HUES64 (cell line): ENCODE data around the gene XPNPEP2.

Source experiments
- H3K27ac ChIP-seq: 2 replicates; pipeline ENCODE4 v1.7.0; 2013; ENCODE audit warnings: low read depth, low read length, inconsistent platforms
- H3K27me3 ChIP-seq: 2 replicates; pipeline ENCODE4 v1.6.1; 2013; ENCODE audit warnings: mild to moderate bottlenecking, low read length; ENCODE audit not compliant: insufficient read depth
- H3K36me3 ChIP-seq: 2 replicates; pipeline ENCODE4 v1.6.1; 2013; ENCODE audit warnings: mild to moderate bottlenecking, low read length; ENCODE audit not compliant: insufficient read depth
- H3K4me1 ChIP-seq: 2 replicates; pipeline ENCODE4 v1.6.1; 2013; ENCODE audit warnings: mild to moderate bottlenecking, low read length, moderate library complexity; ENCODE audit not compliant: insufficient read depth
- H3K4me3 ChIP-seq: 2 replicates; pipeline ENCODE4 v1.5.1; 2013; ENCODE audit warnings: mild to moderate bottlenecking, low read length, moderate library complexity
- H3K9ac ChIP-seq: 2 replicates; pipeline ENCODE4 v1.6.1; 2013; ENCODE audit warnings: mild to moderate bottlenecking, low read depth, low read length
- H3K9me3 ChIP-seq: 2 replicates; pipeline ENCODE4 v1.6.1; 2013; ENCODE audit warnings: low read depth, low read length; ENCODE audit not compliant: insufficient read depth
- WGBS: fragments of 150-250, 120-280 bp; methylation state at CpG from one replicate; pipeline ENCODE4 v1.1.7; 2013; ENCODE audit warnings: missing lambda C conversion rate; 5-methylcytosine and 5-hydroxymethylcytosine counted together

Gene XPNPEP2

GRCh38 chrX:129719931-129720530 is 18.7 kb upstream of the XPNPEP2 start:
- WGBS = 80% methylated on average over 9 of the region's 11 CpGs
- Histone ChIP-seq H3K27ac (no peak overlapping the region), H3K4me1 (peaks cover 19% of the 10 kb centered on the region; the same call in 1 of the 2 replicates), H3K27me3 (no peaks in the 10 kb centered on the region), H3K4me3 (no peak overlapping the region), H3K9me3 (no peaks in the 10 kb centered on the region), H3K36me3 (no peaks in the 10 kb centered on the region), H3K9ac (no peak overlapping the region)

DNA sequence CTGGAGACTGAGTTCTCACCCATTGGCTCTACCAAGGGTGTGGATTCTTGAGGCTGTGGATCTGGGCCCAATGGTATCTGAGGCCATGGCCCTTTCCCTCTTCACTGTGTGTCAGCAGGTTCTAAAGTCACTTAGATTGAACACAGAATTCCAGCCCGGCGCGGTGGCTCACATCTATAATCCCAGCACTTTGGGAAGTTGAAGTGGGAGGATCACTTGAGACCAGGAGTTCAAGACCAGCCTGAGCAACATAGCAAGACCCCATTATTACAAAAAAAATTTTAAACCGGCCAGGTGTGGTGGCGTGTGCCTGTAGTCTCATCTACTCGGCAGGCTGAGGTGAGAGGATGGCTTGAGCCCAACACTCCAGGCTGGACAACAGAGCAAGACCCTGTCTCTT is 18.0 kb upstream of the XPNPEP2 start:
- no peaks in the 10 kb centered on the region for H3K36me3 ChIP-seq
- H3K27me3 ChIP-seq = no peaks in the 10 kb centered on the region
- H3K27ac ChIP-seq = no peak overlapping the region
- H3K4me1 ChIP-seq = peaks cover 19% of the 10 kb centered on the region; the same call in 1 of the 2 replicates
- H3K4me3 ChIP-seq = no peak overlapping the region
- WGBS = 91% methylated on average over 6 of the region's 6 CpGs
- H3K9me3 ChIP-seq = no peaks in the 10 kb centered on the region
- H3K9ac ChIP-seq = no peak overlapping the region

DNA sequence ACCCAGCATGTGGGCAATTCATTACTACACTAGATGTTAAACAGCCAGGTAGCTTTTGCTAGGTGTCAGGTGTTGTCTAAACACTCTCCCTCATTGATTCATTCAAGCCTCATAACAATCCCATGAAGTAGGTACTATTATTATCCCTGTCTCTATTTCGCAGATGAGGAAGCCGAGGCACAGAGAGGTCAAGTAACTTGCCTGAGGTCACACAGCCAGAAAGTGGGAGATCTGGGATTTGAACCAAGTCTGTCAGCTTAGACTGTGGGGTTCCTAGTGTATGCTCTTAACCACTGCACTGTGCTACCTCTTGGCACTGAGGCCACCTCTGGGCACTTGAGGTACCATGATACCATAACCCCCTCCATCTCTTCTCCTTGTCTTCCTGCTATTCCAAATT is 17.4 kb upstream of the XPNPEP2 start:
- no peaks in the 10 kb centered on the region for H3K36me3 ChIP-seq
- no peaks in the 10 kb centered on the region for H3K9me3 ChIP-seq
- 91% methylated on average over 2 of the region's 2 CpGs for WGBS
- H3K4me3 ChIP-seq = no peak overlapping the region
- H3K27me3 ChIP-seq = no peaks in the 10 kb centered on the region
- H3K4me1 ChIP-seq = peaks cover 19% of the 10 kb centered on the region; the same call in 1 of the 2 replicates
- H3K27ac ChIP-seq = no peak overlapping the region
- no peak overlapping the region for H3K9ac ChIP-seq

DNA sequence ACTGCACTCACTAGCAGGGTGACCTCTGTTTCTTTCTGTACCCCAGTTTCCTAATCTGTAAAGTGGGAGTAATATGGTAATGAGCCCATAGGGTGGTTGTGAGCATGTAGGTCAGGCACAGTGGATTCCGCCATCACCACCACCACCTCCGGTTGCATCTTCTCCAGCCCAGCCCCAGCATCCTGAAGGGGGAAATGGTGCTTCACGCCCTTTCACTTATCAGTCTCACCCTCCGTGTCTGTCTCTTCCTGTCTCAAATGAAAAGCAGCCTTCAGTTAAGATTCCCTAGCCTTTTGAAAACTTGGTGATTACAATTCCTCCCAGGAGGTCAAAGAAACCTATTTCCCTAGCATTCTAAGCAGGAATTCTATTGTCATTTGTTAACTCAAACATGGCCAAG is 16.9 kb upstream of the XPNPEP2 start:
- H3K27me3 ChIP-seq = no peaks in the 10 kb centered on the region
- peaks cover 19% of the 10 kb centered on the region; the same call in 1 of the 2 replicates for H3K4me1 ChIP-seq
- H3K4me3 ChIP-seq = no peak overlapping the region
- no peaks in the 10 kb centered on the region for H3K36me3 ChIP-seq
- no peak overlapping the region for H3K9ac ChIP-seq
- no peak overlapping the region for H3K27ac ChIP-seq
- WGBS = 73% methylated on average over 4 of the region's 4 CpGs
- no peaks in the 10 kb centered on the region for H3K9me3 ChIP-seq

DNA sequence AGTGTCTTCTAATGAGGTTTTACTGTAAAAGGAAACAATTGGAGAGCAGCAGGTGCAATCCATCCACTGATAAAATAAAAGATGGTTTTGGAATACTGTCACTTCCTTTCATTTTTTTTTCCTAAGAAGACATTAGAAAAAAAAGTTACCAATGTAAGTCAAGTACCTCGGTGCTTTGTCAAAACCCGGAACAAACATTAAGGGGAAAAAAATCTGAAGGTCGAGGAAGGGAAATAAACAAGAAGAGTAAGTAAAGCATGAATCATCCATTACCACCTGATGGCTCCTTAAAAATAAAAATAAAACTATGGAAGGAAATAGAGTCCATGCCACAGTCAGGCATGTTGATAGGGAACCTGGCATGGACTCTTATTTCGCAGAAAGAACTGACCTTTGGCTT is 15.3 kb upstream of the XPNPEP2 start:
- 90% methylated on average over 1 of the region's 4 CpGs for WGBS
- no peaks in the 10 kb centered on the region for H3K27me3 ChIP-seq
- peaks cover 14% of the 10 kb centered on the region; the same call in 1 of the 2 replicates for H3K4me1 ChIP-seq
- no peak overlapping the region for H3K4me3 ChIP-seq
- H3K27ac ChIP-seq = no peak overlapping the region
- H3K9ac ChIP-seq = no peak overlapping the region
- no peaks in the 10 kb centered on the region for H3K36me3 ChIP-seq
- H3K9me3 ChIP-seq = no peaks in the 10 kb centered on the region

DNA sequence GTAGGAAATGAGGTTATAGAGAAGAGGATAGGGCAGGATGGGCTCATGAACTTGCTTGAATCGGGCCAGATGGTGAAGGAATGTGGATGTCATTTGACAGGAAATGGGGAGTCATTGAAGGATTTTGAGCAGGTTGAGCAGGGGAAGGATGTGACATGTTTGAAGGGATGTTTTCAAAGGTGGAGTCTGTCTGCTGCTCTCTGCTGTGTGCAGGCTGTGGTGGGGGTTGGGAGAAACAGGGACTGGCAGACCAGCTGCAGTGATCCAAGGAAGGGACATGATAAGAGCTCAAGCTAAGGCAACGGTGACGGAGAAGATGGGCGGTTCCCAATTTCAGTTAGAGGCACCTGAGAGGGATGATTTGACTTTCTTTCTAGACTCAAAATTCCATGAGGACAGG is 14.0 kb upstream of the XPNPEP2 start:
- Histone ChIP-seq H3K27me3 (no peaks in the 10 kb centered on the region), H3K9me3 (no peaks in the 10 kb centered on the region), H3K4me1 (0 out of 2 replicates have a peak, but pooled peaks cover 13% of the 10 kb centered on the region), H3K4me3 (no peak overlapping the region), H3K9ac (no peak overlapping the region), H3K36me3 (no peaks in the 10 kb centered on the region), H3K27ac (no peak overlapping the region)
- 89% methylated on average over 4 of the region's 4 CpGs for WGBS

GRCh38 chrX:129726307-129727111 is 12.3 kb upstream of the XPNPEP2 start:
- Histone ChIP-seq H3K27ac (no peak overlapping the region), H3K36me3 (no peaks in the 10 kb centered on the region), H3K9me3 (no peaks in the 10 kb centered on the region), H3K4me3 (no peak overlapping the region), H3K9ac (no peak overlapping the region), H3K4me1 (0 out of 2 replicates have a peak, but pooled peaks cover 10% of the 10 kb centered on the region), H3K27me3 (no peaks in the 10 kb centered on the region)
- 44% methylated on average over 4 of the region's 4 CpGs for WGBS

GRCh38 chrX:129728061-129728460 is 10.7 kb upstream of the XPNPEP2 start:
- Histone ChIP-seq H3K9ac (no peak overlapping the region), H3K4me3 (no peak overlapping the region), H3K36me3 (no peaks in the 10 kb centered on the region), H3K27ac (no peak overlapping the region), H3K4me1 (no peaks in the 10 kb centered on the region), H3K27me3 (no peaks in the 10 kb centered on the region), H3K9me3 (no peaks in the 10 kb centered on the region)
- WGBS = 83% methylated on average over 4 of the region's 4 CpGs

GRCh38 chrX:129731228-129731627 is 7.6 kb upstream of the XPNPEP2 start:
- 85% methylated on average over 2 of the region's 2 CpGs for WGBS
- no peaks in the 10 kb centered on the region for H3K9me3 ChIP-seq
- H3K4me3 ChIP-seq = no peak overlapping the region
- H3K4me1 ChIP-seq = no peaks in the 10 kb centered on the region
- no peak overlapping the region for H3K9ac ChIP-seq
- H3K27ac ChIP-seq = no peak overlapping the region
- H3K36me3 ChIP-seq = no peaks in the 10 kb centered on the region
- H3K27me3 ChIP-seq = no peaks in the 10 kb centered on the region

GRCh38 chrX:129732857-129733256 is 5.9 kb upstream of the XPNPEP2 start:
- Histone ChIP-seq H3K36me3 (no peaks in the 10 kb centered on the region), H3K27me3 (no peaks in the 10 kb centered on the region), H3K9ac (no peak overlapping the region), H3K27ac (no peak overlapping the region), H3K4me1 (no peaks in the 10 kb centered on the region), H3K4me3 (no peak overlapping the region), H3K9me3 (no peaks in the 10 kb centered on the region)
- 96% methylated on average over 2 of the region's 2 CpGs for WGBS

- no peaks in the 10 kb centered on the region for H3K27me3 ChIP-seq
- no peak overlapping the region for H3K4me3 ChIP-seq
- H3K9ac ChIP-seq = no peak overlapping the region
- H3K27ac ChIP-seq = no peak overlapping the region
- no peaks in the 10 kb centered on the region for H3K36me3 ChIP-seq
- WGBS = 79% methylated on average over 3 of the region's 4 CpGs
- H3K9me3 ChIP-seq = no peaks in the 10 kb centered on the region
- no peaks in the 10 kb centered on the region for H3K4me1 ChIP-seq
Measured at GRCh38 chrX:129733335-129733734, 5.4 kb upstream of the XPNPEP2 start.
